Measurements from ENCODE around the gene LRRC37A3.
"Not testable (repeated sequence)": the region's sequence is repeated elsewhere in the genome, so short reads cannot be mapped to it uniquely, and the experiment has no call there.

- not testable (repeated sequence) for TF ChIP-seq CTCF (conservative IDR thresholded peaks at IDR 0.05; ENCODE audit: low read length); EZH2phosphoT487 (IDR thresholded peaks at IDR 0.05; ENCODE audit: borderline replicate concordance)
Observed at GRCh38 chr17:64837018-64837761, 82.1 kb downstream of the LRRC37A3 start.
